Kidney (tissue), 14 donors: ENCODE results near the gene SCARB2. TPM values are rescaled to one million over a fixed set of nuclear protein-coding genes. Genes with fewer than 3 reads are reported as not detected.

Experiments
- DNase-seq, 5 donors: peaks; one replicate each; pipeline ENCODE4 v3.0.0-alpha.2; 2013 to 2020
- FAIRE-seq: peaks from 2 replicates; lab custom pipeline; 2012; peaks lifted over from hg19 to GRCh38; lab: Jason Lieb, UNC
- H3K27ac ChIP-seq, 2 donors: one replicate each; pipeline ENCODE4 v1.7.0; 2013; ENCODE audit warnings: low read depth in 2 of 2, low read length in 2 of 2, inconsistent platforms in 1 of 2
- H3K27me3 ChIP-seq: one replicate; pipeline ENCODE4 v1.7.1; 2013; ENCODE audit warnings: low read length, inconsistent platforms; ENCODE audit not compliant: control insufficient read depth, insufficient read depth
- H3K36me3 ChIP-seq, 3 donors: one replicate each; pipeline versions ENCODE4 v1.7.0 to v1.7.1; 2013; ENCODE audit warnings: low read length in 3 of 3, control low read depth in 1 of 3, inconsistent platforms in 1 of 3; ENCODE audit not compliant: insufficient read depth in 3 of 3, control insufficient read depth in 2 of 3
- H3K4me1 ChIP-seq, 3 donors: one replicate each; pipeline versions ENCODE4 v1.7.0 to v1.7.1; 2013; ENCODE audit warnings: low read length in 3 of 3, inconsistent platforms in 1 of 3, low read depth in 1 of 3; ENCODE audit not compliant: control insufficient read depth in 2 of 3, insufficient read depth in 2 of 3
- H3K4me3 ChIP-seq, 3 donors: one replicate each; pipeline versions ENCODE4 v1.7.0 to v1.8.1; 2013; ENCODE audit warnings: low read length in 3 of 3, control low read depth in 1 of 3, inconsistent platforms in 1 of 3
- H3K9ac ChIP-seq, 3 donors: one replicate each; pipeline versions ENCODE4 v1.7.0 to v1.7.1; 2013; ENCODE audit warnings: low read length in 3 of 3, control low read depth in 1 of 3, inconsistent platforms in 1 of 3
- H3K9me3 ChIP-seq, 3 donors: one replicate each; pipeline versions ENCODE4 v1.7.0 to v1.7.1; 2013; ENCODE audit warnings: low read length in 3 of 3, control low read depth in 1 of 3, inconsistent platforms in 1 of 3; ENCODE audit not compliant: control insufficient read depth in 2 of 3, insufficient read depth in 1 of 3
- CTCF ChIP-seq: IDR thresholded peaks from 3 replicates; pipeline ENCODE4 v1.5.1; 2012; ENCODE audit warnings: mild to moderate bottlenecking, moderate library complexity, borderline replicate concordance; ENCODE audit not compliant: insufficient read depth; ENCODE audit errors: extremely low read depth
- intact Hi-C: fragments of 100-400 bp; cut with DNase I; formaldehyde crosslinking; loops from one replicate; pipeline ENCODE4 v1.11.1; 2022
- polyA plus RNA-seq: library from polyadenylated mRNA; stranded (reverse); fragments of 350-450 nt; fragmentation: Illumina TruSeq; extraction: RNeasy Lipid Tissue Mini Kit (QIAGEN cat#74804); gene quantifications from one replicate; pipeline ENCODE4 v1.2.3, GENCODE V29; 2014; ENCODE audit warnings: low read depth, low replicate concordance; ENCODE audit not compliant: insufficient read depth
- total RNA-seq: library from RNA; stranded (reverse); fragmentation: NEBNext Ultra II Directional; extraction: Animal tissue kit (Norgen Biotek cat#: 25700); gene quantifications from one replicate; pipeline ENCODE4 v1.2.1, GENCODE V29; 2021
- donor health status: control.
- donor health status: control.
- donor health status: control.
- donor health status: control.
- donor health status: control.
- donor health status: DM: yes; HTN: yes; CAD: no.
- donor health status: Normal renal cell carcinoma (clear cell type).

SCARB2 gene
- total and polyA plus RNA-seq, 2 donors from 2014 or later: 75.5 to 151 TPM

GRCh38 chr4:76207549-76207948 is 6.1 kb downstream of the SCARB2 start:
- TF ChIP-seq CTCF: no peak
- Histone ChIP-seq H3K4me1 (peaks cover 5 to 44% (median 41%) of the 10 kb centered on the region in 3 donors), H3K4me3 (no peak overlapping the region), H3K9me3 (no peaks in the 10 kb centered on the region), H3K27ac (no peak overlapping the region), H3K27me3 (no peaks in the 10 kb centered on the region), H3K36me3 (no peaks in the 10 kb centered on the region), H3K9ac (no peak overlapping the region)
- FAIRE-seq: no peak
- DNase-seq: no peak
- intact Hi-C loops: no loop called here

GRCh38 chr4:76206222-76206942 is 7.2 kb downstream of the SCARB2 start:
- H3K9me3 ChIP-seq: no peaks in the 10 kb centered on the region
- H3K4me1 ChIP-seq: peaks cover 5 to 38% (median 29%) of the 10 kb centered on the region in 3 donors
- no peaks in the 10 kb centered on the region for H3K36me3 ChIP-seq
- no peak overlapping the region for H3K4me3 ChIP-seq
- DNase-seq (no peak), FAIRE-seq (no peak)
- no peak for TF ChIP-seq CTCF
- intact Hi-C loops: no loop called here
- peak overlapping the region; percentile 20 to 25 for H3K27ac ChIP-seq
- H3K9ac ChIP-seq: peak overlapping the region in 1 of 3 donors; percentile 23
- no peaks in the 10 kb centered on the region for H3K27me3 ChIP-seq

GRCh38 chr4:76205476-76205875 is 8.1 kb downstream of the SCARB2 start:
- Histone ChIP-seq H3K27ac (peak overlapping the region in 1 of 2 donors; percentile 9), H3K36me3 (no peaks in the 10 kb centered on the region), H3K9me3 (no peaks in the 10 kb centered on the region), H3K4me1 (peaks cover 5 to 38% (median 25%) of the 10 kb centered on the region in 3 donors), H3K27me3 (no peaks in the 10 kb centered on the region), H3K9ac (no peak overlapping the region), H3K4me3 (no peak overlapping the region)
- intact Hi-C loops: no loop called here
- FAIRE-seq (no peak), DNase-seq (no peak)
- TF ChIP-seq CTCF: no peak
